ENCODE measurements around the gene KIAA1217.

Gene KIAA1217

DNA sequence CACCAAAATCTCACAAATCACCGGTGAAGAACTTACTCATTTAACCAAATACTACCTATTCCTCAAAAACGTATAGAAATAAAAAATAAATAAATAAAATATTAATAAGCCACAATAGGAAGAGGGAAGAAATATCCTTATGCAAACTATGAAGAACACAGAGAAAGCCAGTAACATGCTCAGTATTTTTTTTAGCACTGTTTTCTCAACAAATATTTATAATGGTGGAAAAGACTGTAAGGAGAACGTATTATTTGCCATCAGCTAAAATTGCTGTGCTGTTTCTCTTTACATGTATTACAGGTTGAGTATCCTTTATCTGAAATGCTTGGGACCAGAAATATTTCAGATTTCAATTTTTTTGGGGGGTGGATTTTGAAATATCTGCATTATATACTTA, 21.0 kb downstream of the KIAA1217 start:
- no peak for TF ChIP-seq CTCF (IDR thresholded peaks at IDR 0.05; ENCODE audit: low read depth, low read length)
- DNase-seq (ENCODE audit: low read depth, low spot score) = no peak
- no peak overlapping the region for H3K4me3 ChIP-seq (ENCODE audit: low read depth, low read length)
- in situ Hi-C loops (cut with HindIII; ENCODE audit: low sequenced_read_pairs) = no loop called here

GRCh38 chr10:24231200-24231599, 22.3 kb downstream of the KIAA1217 start:
- in situ Hi-C loops (cut with HindIII; ENCODE audit: low sequenced_read_pairs) = no loop called here
- TF ChIP-seq CTCF (IDR thresholded peaks at IDR 0.05; ENCODE audit: low read depth, low read length) = no peak

GRCh38 chr10:24234784-24235183, 25.8 kb downstream of the KIAA1217 start:
- TF ChIP-seq CTCF (IDR thresholded peaks at IDR 0.05; ENCODE audit: low read depth, low read length) = no peak
- DNase-seq (ENCODE audit: low read depth, low spot score) = no peak
- no peak overlapping the region for H3K4me3 ChIP-seq (ENCODE audit: low read depth, low read length)
- in situ Hi-C loops (cut with HindIII; ENCODE audit: low sequenced_read_pairs) = no loop called here

More at GRCh38 chr10:24231200-24231599, 22.3 kb downstream of the KIAA1217 start:
- no peak for DNase-seq (ENCODE audit: low read depth, low spot score)
- no peak overlapping the region for H3K4me3 ChIP-seq (ENCODE audit: low read depth, low read length)

- DNase-seq (ENCODE audit: low read depth, low spot score) = no peak
- in situ Hi-C loops (cut with HindIII; ENCODE audit: low sequenced_read_pairs) = no loop called here
- no peak overlapping the region for H3K4me3 ChIP-seq (ENCODE audit: low read depth, low read length)
- TF ChIP-seq CTCF (IDR thresholded peaks at IDR 0.05; ENCODE audit: low read depth, low read length) = no peak
These were observed 26.5 kb downstream of the KIAA1217 start for GRCh38 chr10:24235471-24235870.

DNA sequence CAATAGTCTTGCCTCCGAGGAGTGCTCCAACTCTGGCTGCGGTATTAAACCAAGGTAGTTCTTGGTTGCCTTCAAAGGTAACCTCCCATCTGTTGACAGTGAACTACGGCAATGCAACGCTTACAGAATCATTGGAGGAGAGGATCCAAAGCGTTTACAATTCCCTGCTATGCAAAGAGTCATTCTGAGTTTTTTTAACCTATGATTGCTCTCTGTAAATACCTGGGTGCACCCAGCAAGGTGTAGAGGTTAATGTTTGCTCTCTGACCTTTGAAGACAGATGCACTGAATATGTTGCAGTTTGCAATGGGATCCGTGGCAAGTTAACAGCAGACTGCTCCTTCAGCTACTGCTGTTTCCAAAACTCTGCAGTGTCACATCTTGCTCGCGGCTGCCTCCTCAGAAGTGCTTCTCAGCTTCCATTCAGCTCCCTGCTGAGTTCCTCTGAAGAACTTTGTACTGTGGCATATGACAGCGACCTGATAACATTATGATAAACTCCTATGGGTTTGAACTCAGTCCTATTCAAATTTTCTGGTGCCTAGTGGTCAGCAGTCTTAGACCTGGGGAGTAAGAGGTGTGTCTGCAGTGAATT, 29.0 kb downstream of the KIAA1217 start:
- no peak for DNase-seq (ENCODE audit: low read depth, low spot score)
- in situ Hi-C loops (cut with HindIII; ENCODE audit: low sequenced_read_pairs) = no loop called here
- H3K4me3 ChIP-seq (ENCODE audit: low read depth, low read length) = no peak overlapping the region
- no peak for TF ChIP-seq CTCF (IDR thresholded peaks at IDR 0.05; ENCODE audit: low read depth, low read length)

GRCh38 chr10:24238519-24239247, 29.7 kb downstream of the KIAA1217 start:
- no peak overlapping the region for H3K4me3 ChIP-seq (ENCODE audit: low read depth, low read length)
- DNase-seq (ENCODE audit: low read depth, low spot score) = no peak
- in situ Hi-C loops (cut with HindIII; ENCODE audit: low sequenced_read_pairs) = no loop called here
- TF ChIP-seq CTCF (IDR thresholded peaks at IDR 0.05; ENCODE audit: low read depth, low read length) = no peak

All from astrocyte of the spinal cord (primary cell).